WTC11 (cell line): ENCODE results near the gene FANK1.

Experiments used
- CBFB ChIP-seq: sonication (generic); formaldehyde crosslinking; IDR thresholded peaks from 2 replicates; pipeline ENCODE4 v1.8.1; 2022; ENCODE audit warnings: mild to moderate bottlenecking, low read depth, missing genetic modification reagents
- E2F5 ChIP-seq: sonication (generic); formaldehyde crosslinking; IDR thresholded peaks from 2 replicates; pipeline ENCODE4 v1.8.1; 2022; ENCODE audit warnings: mild to moderate bottlenecking, moderate library complexity, missing genetic modification reagents
- SMAD3 ChIP-seq: sonication (generic); formaldehyde crosslinking; IDR thresholded peaks from 2 replicates; pipeline ENCODE4 v1.8.0; 2022; ENCODE audit warnings: missing genetic modification reagents, mild to moderate bottlenecking, borderline replicate concordance
- TEAD1 ChIP-seq: sonication (generic); formaldehyde crosslinking; IDR thresholded peaks from 2 replicates; pipeline ENCODE4 v1.8.0; 2022; ENCODE audit warnings: mild to moderate bottlenecking, missing genetic modification reagents
- TF ChIP-seq, protein P1 (sequence below): sonication (generic); formaldehyde crosslinking; IDR thresholded peaks from 2 replicates; pipeline ENCODE4 v1.8.0; 2022; ENCODE audit warnings: mild to moderate bottlenecking, missing genetic modification reagents
- TF ChIP-seq, protein P2 (sequence below): fragments of 200-600 bp; IDR thresholded peaks from 2 replicates; pipeline ENCODE4 v1.8.0; 2022; ENCODE audit warnings: antibody characterized with exemption

- TF ChIP-seq, protein P1, sequence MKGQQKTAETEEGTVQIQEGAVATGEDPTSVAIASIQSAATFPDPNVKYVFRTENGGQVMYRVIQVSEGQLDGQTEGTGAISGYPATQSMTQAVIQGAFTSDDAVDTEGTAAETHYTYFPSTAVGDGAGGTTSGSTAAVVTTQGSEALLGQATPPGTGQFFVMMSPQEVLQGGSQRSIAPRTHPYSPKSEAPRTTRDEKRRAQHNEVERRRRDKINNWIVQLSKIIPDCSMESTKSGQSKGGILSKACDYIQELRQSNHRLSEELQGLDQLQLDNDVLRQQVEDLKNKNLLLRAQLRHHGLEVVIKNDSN, result no peak
- TF ChIP-seq, protein P2, sequence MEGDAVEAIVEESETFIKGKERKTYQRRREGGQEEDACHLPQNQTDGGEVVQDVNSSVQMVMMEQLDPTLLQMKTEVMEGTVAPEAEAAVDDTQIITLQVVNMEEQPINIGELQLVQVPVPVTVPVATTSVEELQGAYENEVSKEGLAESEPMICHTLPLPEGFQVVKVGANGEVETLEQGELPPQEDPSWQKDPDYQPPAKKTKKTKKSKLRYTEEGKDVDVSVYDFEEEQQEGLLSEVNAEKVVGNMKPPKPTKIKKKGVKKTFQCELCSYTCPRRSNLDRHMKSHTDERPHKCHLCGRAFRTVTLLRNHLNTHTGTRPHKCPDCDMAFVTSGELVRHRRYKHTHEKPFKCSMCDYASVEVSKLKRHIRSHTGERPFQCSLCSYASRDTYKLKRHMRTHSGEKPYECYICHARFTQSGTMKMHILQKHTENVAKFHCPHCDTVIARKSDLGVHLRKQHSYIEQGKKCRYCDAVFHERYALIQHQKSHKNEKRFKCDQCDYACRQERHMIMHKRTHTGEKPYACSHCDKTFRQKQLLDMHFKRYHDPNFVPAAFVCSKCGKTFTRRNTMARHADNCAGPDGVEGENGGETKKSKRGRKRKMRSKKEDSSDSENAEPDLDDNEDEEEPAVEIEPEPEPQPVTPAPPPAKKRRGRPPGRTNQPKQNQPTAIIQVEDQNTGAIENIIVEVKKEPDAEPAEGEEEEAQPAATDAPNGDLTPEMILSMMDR, result no peak
- TF ChIP-seq CBFB (CRISPR knock-in tag) (no peak), TEAD1 (CRISPR knock-in tag) (no peak), E2F5 (CRISPR knock-in tag) (no peak), SMAD3 (CRISPR knock-in tag) (no peak)
Observed at GRCh38 chr10:125849448-125849847, 46.9 kb upstream of the FANK1 start.
